HG03045 (cell line): ENCODE measurements around the gene TRNP1.
A peak's percentile ranks its signal among the peaks of the same experiment; 100 is the strongest.
"Not testable (repeated sequence)": the region's sequence is repeated elsewhere in the genome, so short reads cannot be mapped to it uniquely, and the experiment has no call there.

Source experiments
- ATAC-seq: cut with Tn5 transposase; IDR thresholded peaks from one replicate; pipeline ENCODE4 v1.9.1; 2021; ENCODE audit warnings: mild to moderate bottlenecking, moderate library complexity; ENCODE audit not compliant: unreplicated experiment

The TRNP1 gene, protein sequence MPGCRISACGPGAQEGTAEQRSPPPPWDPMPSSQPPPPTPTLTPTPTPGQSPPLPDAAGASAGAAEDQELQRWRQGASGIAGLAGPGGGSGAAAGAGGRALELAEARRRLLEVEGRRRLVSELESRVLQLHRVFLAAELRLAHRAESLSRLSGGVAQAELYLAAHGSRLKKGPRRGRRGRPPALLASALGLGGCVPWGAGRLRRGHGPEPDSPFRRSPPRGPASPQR

GRCh38 chr1:26993237-26994019, at the start of gene TRNP1:
Gene TRNP1 (plus strand): TSS chr1:26993692. CDS start chr1:26993787, 95 bp downstream.
- peak; percentile 63 for ATAC-seq

DNA sequence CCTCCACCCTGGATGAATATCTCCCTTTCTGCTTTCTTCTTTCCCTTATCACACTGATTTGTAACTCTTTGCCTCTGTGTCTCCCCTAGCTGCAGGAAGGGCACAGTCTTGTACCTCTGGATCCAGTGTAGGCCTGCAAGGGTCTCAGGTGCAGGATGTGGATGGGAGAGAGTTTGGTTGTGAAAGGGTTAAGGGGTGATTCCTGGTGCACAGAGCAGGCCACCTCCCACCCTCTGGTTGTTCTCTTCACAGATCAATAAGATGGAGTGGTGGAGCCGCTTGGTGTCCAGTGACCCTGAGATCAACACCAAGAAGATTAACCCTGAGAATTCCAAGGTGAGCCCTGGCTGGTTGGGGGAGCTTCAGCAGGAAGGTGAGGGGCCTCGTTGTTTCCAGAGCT, 48.4 kb upstream of the TRNP1 start:
- ATAC-seq, result no peak

DNA sequence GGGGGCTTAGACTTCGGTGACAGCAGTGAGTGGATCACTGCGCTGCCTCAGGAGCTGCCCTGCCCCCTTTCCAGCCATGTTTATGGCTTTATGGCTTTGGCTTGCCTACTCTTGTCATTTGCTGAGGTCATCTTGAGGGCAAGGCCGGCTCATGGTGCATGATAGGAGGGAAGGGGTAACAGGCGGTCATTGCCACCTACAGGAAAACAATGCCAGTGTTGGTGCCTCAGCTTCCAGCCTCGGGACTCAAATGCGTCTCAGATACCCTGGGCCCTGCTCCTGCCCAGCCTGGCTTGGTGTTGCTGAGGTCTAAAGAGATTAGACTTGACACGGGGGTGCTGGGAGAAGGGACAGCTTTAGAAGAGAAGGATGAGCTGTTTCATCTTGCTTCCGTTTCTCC, 47.8 kb upstream of the TRNP1 start:
- no peak for ATAC-seq

GRCh38 chr1:26946270-26946669, 47.2 kb upstream of the TRNP1 start:
- ATAC-seq, result no peak

DNA sequence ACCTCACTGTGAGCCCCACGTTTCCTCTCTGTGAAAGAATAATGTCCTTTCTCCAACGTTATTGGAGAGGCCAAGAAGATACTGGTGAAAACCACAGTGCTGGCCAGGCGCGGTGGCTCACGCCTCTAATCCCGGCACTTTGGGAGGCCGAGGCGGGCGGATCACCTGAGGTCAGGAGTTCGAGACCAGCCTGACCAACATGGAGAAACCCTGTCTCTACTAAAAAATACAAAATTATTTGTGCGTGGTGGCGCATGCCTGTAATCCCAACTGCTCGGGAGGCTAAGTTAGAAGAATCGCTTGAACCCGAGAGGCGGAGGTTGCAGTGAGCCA, 44.8 kb upstream of the TRNP1 start:
- not testable (repeated sequence) for ATAC-seq

DNA sequence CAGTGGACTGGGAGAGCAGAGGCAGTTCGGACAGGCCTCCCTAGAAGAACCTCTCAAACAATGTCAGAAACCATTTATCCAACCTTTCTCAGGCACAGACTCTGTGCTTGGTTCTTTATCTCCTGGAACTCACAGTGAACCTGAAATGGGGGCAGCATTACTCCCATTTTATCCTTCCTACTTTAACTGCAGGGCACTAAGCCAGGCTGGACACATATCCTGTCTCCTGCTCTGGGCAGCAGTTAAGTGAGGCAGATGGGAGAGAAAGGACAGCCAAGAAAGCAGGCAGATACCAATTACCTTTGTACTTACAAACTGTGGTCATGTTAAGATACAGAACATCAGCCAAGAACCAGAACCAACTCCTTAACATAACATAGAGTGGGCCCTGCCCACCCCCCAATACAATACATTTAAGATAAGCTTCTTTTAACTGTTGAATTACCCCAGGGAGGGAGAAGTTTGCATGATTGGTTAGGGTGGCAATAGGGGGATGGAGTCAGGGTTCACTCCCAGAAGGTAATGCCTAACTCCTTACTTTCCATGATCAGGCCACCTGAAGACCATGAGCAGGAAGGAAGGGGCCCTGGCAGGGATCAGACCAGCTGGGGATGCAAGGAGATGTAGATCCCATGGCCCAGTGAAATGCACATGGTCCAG, 44.1 kb upstream of the TRNP1 start:
- no peak for ATAC-seq

- ATAC-seq, result no peak
Observed at GRCh38 chr1:26949926-26950319, 43.6 kb upstream of the TRNP1 start.

DNA sequence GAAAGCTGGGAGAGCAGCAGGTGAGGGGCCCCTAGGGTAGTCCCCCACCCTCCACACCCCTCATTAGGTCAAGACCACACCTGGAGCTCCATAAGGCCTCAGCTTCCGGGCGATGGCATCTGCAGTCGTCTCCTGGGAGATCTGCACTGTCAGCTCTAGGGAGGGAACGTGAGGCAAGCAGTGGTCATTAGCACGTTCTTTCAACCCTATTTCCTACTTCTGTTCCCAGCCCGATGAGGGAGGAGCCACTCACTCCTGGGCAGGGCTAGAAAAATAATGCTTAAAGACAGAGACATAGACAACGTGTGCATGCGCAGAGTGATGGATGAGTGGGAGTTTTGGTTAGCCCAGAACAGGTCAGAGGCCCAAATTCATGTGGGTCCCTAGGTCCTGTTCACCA, 42.9 kb upstream of the TRNP1 start:
- ATAC-seq, result no peak

DNA sequence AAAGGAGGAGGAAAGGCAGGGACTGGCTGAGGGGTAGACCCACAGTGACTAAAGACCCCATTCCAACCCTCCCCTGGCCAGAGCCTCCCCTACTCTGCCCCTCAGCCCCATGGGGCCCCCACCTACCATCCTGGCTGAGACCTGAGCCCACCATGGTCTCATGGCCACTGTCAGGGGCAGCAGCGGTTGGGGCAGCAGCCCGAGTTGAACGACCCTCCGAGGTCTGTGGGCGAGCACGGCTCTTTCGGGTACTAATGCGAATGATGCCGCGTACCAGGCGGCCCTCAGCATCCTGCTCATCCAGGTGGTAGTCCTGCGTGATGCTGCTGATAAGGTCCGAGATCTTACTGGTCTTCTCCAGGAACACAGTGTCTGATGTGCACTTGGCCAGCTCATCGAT, 42.3 kb upstream of the TRNP1 start:
- ATAC-seq, result no peak

DNA sequence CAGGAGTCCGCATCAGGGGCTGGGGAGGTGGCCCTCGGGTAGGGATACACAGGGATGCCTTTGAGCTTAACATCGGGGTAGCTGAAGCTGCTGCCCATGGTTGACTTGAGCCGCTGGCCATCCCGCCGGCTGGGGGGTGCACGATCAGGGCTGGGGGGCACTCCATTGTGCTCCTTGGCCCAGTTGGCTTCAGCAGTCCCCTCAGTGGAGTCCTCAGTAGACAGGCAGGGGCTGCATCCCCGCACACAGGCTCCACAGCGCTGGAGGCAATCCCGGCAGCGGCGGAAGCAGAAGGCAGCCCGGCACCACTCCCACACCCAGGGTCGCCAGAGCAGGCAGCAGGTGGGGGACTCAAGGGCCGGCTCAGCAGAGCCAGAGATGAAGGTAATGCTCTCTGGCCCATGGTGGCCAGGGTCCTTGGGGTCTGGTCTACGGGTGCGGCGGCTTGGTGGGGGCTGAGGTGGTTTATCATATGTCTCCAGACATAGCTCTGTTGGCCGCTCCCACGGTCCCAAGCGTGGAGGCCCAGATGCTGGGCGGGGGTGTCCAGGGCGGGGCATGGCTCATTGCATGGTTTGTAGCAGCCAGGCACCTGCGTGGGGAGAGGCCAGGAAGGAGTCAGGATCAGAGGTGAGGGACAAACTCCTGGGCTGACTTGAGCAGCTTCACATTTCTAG, 41.5 kb upstream of the TRNP1 start:
- no peak for ATAC-seq

- no peak for ATAC-seq
Observed at GRCh38 chr1:26953374-26953773, 40.1 kb upstream of the TRNP1 start.

GRCh38 chr1:26956321-26956720, 37.2 kb upstream of the TRNP1 start:
- ATAC-seq, result no peak

GRCh38 chr1:26957306-26957705, 36.2 kb upstream of the TRNP1 start:
- no peak for ATAC-seq

GRCh38 chr1:26959270-26959669, 34.2 kb upstream of the TRNP1 start:
- ATAC-seq, result no peak

DNA sequence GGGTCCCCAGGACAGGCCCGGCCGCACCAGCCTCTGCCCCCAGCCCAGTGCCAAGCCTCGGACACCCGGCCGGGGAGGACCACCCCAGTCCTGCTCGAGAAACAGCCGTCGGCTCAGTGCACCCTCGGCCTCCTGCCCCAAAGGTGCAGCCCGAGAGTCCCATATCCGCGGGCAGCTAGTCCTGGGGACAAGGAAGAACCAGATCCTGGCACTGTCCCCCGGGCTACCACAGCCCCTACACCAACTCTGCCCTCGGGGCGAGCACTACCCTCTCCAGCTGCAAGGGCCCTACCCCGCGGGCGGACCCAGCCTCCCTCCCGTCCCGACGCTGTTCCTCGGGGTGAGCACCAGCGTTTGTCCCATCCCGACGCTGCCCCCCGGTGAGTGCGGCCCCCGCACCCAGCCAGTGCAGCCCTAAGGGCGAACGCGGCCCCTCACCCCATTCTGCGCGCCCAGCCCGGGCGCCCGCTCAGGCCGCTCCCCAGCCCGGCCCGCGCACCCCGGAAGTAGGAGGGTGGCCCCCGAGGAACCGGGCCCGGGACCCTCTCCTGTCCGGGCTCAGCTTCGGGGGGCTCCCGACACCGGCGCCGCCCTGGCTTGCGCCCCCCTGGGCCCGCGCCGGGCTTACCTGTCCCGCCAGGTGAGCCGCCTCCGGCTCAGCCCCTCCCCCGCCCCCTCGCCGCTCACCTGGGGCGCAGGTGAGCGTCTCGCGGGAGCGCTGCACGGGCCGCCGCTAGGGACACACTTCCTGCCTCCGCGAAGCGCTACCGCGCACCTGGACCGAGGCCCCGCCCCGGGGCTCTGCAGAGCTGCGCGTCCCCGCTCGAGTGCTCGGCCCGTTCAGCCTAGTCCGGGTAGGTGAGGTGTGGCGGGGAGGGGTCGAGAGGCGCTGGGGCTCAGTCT, 33.5 kb upstream of the TRNP1 start, which contains the start of gene KDF1:
Gene KDF1 (minus strand): TSS at position 747 of the 903 bp plus-strand sequence. CDS start 8,088 bp downstream, outside the sequence.
- ATAC-seq, result no peak

GRCh38 chr1:26960625-26960966, 32.9 kb upstream of the TRNP1 start:
- no peak for ATAC-seq

DNA sequence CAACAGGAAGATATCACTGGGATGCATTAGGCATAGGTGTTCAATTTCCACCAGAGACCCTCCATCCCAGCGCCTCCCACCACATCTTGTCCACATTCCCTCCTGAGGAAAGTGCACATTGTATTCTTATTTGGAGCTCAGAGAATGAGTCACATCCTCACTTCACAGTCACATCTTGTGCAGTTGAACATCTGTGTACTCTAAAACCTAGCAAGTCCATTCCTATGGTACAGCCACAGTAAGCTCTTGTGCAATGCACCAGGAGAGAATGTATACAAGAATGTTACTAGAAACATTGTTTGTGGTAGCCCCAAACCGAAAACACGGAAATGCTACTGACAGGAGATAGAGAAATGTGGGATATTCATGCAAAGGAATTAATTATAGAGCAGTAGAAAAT, 31.7 kb upstream of the TRNP1 start:
- no peak for ATAC-seq

- ATAC-seq, result no peak
Observed at GRCh38 chr1:26965213-26965612, 28.3 kb upstream of the TRNP1 start.

DNA sequence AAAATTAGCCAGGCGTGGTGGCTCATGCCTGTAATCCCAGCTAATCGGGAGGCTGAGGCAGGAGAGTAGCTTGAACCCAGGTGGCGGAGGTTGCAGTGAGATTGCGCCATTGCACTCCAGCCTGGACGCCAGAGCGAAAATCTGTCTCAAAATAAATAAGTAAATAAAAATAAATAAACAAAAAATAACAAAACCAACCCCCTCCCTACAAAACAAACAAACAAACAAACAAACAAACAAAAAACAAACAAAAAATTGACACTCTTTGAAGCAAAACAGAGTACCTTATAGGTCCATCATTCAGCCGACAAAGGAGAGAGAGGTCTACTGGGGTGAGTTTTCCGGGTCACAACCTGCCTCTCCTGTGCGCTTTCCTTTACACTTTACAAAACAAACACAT, 27.9 kb upstream of the TRNP1 start:
- ATAC-seq, result no peak

DNA sequence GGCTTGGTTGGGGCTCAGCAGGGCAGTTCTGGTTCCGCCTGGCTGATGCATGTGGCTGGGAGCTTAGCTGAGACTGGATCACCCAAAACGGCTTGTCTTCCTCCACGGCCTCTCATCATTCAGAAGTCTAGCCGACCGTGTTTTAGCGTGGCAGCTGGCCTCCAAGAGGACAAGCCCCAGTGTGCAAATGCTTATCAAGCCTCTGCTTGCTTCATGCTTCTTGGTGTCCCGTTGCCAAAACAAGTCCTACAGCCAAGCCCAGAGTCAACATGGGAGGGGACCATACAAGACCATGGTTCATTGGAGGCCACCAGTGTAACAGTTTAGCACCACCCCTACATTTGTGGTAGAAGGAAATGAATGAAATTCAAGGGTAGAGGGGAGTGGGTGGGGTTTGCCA, 22.7 kb upstream of the TRNP1 start:
- no peak for ATAC-seq

DNA sequence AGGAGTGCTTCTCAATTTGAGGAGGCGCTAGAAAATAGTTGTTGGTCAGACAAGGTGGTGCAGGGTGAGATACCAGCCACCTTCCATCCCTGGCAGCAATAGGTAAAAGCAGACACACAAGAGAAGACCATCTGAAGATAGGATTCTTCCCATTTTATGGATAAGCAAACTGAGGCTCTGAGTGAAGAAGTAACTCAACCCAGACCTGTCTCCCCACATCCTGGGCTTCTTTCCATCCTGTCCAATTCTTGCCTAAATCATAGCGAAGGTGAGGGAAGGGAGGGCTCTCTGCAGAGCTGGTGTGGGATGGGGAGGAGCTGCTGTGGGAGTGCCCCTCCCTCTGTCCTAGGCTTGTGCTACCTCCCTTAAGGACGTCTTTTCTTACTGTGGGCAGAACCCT, 21.9 kb upstream of the TRNP1 start:
- no peak for ATAC-seq
